GM19099 (cell line): ENCODE results near the gene MAN1C1.

Experiments
- POLR2A ChIP-seq: IDR thresholded peaks from 3 replicates; pipeline ENCODE4 v1.6.1; 2011; ENCODE audit warnings: low read depth; ENCODE audit not compliant: insufficient read length; ENCODE audit errors: extremely low read depth

Gene MAN1C1

DNA sequence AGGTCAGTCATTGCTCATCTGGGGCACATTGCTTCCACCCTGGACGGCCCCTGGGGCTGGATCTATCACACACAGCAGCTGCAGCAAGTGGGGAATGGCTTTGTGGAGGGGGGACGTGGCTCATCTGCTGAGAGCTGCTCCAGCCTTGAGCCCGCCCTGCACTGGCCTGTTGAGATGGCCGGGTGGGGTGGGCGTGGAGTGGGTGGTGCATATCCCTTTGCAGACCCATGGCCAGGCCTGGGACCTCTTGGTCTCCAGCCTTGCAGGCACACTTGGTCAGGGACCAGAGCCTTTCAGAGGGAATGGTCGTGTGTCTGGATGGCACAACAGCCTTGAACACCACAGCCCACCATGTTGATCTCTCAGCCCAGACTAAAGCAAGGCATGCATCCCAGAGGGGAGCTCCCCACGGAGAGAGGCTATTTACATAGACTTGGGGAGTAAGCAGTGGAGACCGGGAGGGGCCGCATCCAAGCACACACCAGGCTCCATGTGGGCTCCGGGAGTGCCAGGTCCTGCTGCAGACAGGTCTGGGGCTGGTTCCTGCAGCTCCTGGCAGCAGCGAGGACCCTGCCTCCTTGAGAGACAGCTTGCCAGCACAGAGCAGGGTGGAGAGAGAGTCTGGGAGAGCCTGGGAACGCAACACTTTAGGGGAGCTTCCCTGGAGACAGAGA is 130.6 kb downstream of the MAN1C1 start:
- no peak for TF ChIP-seq POLR2A

DNA sequence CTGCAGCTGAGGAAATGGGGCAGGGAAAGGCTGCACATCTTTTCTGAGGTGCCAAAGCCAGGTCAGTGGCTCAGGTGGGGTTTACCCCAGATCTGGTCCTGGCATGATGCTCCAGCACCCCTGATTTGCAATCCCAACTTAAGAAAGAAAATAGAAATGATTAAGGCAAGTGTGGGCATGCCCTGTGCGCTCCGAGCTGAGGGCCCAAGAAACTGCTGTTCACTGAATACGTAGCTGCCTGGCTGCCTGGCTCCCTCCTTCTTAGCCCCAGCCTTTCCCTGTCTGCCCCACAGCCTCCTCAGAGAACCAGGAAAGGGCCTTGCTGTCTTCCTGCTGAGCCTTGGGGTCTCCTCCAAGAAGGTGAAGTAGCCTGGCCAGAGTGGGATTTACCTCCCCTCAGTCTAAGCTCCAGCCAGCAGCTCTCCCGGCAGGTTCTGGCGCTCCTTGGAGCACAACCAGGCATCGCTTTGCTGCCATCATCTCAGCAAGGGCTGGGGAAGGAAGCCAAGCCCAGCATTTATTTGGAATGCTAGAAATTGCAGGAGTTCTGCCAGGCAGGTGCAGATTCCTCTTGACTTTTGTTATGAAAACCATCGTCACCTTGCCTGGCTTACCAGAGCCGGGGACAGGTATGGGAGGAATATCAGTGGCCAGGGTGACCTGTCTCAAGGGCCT is 132.1 kb downstream of the MAN1C1 start:
- TF ChIP-seq POLR2A: no peak

DNA sequence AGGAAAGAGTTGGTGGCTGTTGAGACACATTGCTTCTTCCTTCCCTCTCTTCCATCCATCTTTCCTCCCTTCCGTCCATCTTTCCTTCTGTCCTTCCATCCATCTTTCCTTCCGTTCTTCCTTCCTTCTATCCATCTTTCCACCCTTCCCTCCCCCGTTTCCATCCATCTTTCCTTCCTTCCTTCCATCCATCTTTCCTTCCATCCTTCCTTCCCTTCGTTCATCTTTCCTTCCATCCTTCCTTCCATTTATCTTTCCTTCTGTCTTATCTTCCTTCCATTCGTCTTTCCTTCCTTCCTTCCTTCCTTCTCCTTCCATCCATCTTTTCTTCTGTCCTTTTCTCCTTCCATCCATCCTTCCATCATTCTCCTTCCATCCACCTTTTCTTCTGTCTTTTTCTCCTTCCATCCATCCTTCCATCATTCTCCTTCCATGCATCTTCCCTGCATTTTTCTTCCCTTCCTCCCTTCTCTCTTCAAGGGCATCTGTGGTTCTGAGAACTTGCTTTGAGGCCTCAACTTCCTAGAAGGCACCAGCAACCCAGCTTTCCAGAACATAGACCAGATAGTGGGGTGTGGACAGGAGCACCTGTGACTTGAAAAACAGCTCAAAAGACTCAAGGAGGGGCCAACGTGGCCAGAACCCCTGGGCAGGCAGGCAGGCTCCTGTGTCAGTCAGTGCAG is 134.5 kb downstream of the MAN1C1 start:
- no peak for TF ChIP-seq POLR2A

DNA sequence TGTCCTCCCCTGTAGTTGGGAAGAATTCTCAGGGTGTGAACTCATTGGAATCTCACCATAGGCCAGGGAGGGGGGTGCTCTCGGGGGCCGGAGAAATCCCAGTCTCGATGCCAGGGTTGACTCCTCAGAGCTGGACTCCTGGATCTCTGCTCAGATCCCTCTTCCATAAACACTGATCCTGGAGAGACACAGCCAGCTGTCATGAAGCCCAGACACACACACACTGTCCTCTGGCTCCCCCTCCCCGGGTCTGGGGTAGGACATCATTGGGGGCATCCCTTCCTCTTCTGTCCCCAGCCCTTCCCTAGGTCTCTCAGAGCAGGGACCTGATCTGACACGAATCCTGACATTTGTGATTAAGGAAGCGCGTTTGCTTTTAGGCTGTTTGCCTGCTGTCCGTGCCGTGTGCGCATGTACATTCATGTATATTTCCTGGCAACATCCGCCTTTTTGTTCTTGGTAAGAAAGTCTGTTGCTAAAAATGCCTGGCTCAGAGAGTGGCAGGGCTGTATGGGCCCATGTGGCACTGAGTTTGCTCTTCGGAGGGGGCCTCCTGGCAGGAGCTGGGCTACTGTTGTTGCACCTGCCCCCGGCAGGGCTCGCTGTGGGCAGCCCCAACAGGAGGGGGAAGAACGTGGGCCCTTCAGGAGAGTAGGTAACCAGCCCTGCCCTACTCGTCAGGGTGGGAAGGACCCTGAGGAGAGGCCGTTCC is 138.0 kb downstream of the MAN1C1 start:
- TF ChIP-seq POLR2A: no peak

DNA sequence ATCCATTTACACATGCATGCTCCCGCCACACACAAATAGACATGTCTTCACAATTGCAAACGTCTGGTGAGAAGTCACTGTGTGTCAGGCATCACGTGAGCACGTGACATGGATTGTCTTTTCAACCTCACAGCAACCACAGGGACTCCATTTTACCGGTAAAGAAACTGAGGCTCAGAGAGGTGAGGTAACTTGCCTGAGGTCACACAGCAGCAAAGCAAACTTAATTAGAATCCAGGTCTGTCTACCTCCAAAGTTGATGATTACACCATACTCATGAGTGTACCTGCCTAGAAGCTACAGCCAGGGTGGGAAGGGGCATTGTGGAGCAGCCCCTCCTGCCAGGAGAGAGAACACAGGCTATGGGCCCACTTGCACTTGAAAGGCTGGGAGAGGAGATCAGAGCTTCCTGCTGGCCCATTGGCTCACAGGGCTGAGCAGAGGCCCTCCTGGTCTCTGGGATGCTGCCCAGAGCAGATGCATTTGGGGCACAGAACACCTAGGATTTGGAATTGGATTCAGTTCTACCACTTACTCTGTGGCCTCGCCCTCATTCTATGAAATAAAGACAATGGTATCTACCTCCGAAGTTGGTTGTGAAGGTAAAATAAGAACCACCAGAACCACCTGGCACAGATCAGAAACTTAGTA is 139.0 kb downstream of the MAN1C1 start:
- no peak for TF ChIP-seq POLR2A

DNA sequence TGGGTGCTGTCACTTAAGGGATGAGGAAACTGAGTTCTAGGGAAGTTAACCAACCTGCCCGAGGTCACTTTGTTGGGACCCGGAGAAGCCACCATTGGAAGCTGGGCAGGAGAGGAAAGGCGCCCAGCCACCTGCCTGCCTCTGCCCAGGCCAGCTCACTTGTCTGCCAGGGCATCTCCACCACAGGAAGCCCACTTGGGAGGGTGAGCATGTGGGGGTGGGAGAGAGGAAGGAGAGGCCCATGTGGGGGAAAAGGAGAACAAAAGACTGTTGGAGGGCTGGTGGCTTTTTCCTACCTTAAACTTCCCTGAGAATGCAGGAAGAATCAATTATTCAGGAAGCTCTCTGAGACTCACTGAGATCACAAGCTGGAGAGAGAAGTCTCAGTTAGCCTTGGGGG is 139.6 kb downstream of the MAN1C1 start:
- no peak for TF ChIP-seq POLR2A

DNA sequence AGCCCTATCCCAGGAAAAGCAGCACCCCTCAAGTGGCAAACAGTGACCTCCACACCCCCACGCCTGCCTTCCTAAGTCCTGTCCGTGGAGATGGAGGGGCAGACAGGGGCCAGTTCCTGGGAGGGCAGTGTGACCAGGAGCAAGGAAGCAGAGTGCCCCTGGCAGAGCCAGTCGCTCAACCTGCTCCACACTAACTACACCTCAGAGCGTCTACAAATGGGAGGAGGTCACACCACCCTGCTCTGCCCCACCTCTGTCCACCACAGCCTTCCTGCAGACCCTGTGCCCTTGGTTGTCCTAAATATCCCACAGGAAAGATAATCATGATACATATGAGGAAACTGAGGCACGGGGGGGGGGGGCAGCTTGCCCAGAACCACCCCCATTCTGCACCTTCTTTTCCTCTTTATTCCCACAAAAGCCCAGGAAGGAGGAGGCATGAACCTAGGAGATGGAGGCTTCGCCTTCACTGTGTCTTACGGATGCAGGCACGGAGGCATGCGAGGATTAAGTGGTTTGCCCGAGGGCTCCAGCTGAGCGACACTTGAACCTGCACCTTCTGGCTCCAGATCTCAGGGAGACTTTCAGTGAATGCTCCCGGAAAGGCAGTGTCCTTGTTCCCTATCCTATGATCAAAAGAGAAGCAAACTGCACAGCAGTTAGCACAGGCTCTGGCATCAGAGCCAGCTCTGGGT is 140.7 kb downstream of the MAN1C1 start:
- TF ChIP-seq POLR2A: no peak

DNA sequence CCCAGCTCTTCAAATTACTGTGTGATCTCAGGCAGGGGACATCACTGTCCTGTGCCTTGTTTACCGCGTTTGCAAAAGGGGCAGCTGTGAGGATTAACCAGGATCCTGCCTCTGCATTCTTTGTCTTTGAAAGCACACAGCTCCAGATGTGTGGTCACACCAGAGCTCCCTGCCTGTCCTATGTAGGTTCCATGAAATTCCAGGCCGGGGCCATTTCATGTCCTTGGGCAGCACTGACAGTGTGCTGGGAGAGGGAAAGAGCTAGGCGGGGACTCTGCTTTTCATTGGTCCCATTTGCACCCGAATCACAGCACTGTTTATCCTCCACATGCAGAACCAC is 141.2 kb downstream of the MAN1C1 start:
- TF ChIP-seq POLR2A: no peak

DNA sequence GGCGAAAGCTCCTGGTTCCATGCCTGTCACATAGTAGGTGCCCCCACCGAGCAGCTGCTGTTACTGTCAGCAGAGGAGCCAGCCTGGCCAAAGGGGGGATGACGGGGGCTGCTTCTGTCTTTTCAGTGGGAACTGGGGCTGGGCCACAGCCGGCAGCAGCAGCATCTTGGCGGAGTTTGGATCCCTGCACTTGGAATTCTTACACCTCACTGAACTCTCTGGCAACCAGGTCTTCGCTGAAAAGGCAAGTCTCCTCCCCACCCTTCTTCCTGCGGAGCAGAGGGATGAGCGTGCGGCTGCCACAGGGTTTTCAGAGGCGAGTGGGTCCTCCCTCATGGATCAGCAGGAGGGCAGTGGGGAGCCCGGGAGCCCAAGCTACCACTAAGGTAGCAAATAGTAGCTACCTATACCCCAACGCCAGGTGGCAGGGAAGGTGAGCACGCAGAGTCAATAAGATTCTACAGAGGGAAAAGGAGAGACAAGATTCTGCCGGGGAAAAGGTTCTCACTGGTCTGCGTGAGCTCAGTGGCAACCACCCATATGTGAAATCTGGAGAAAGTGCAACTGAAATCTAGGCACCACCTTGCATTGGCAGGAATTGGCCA is 142.0 kb downstream of the MAN1C1 start:
- TF ChIP-seq POLR2A: no peak

DNA sequence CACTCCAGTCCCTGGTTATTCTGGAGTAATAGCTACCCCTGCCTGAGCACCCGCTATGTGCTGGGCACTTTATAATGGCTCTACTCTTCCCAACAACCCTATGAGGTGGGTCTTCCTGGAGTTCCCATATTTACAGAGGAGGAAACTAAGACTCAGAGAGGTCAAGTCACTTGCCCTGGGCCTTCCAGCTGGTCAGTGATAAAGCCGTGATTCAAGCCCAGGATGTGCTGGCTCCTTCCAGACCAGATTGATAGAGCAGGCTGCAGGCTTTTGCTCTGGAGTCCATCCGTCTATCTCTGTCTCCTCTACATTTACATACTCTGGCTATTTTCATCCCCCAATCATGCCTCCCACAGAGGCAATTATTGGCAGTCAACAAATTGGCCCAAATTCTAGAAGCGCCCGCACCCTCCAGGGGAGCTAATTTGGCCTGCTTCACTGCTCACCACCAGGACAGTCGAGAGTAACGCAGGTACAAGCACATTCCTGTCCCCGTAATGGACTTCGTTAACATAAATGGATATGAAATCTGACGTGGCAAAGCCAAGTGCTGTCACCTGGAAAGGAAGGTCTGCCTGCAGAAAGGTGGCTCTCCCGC is 143.6 kb downstream of the MAN1C1 start:
- TF ChIP-seq POLR2A: no peak

DNA sequence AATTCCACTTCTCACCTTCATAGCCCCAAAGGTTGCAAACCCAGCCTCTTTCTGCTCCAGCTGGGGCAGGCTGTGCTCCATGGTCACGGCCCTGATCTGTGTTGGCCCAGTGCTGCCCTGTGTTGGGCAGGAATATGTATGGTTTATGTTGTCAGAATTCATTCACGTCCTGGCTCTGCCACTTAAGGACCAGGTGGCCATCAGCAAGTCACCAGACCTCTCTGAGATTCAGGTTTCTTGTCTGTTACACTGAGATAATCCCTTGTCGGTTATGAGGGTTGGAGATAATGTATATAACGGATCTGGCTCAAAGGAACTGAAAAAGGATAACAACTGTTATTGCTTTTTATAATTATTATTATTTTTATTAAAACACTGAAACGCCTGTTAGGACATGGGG is 144.3 kb downstream of the MAN1C1 start:
- no peak for TF ChIP-seq POLR2A

DNA sequence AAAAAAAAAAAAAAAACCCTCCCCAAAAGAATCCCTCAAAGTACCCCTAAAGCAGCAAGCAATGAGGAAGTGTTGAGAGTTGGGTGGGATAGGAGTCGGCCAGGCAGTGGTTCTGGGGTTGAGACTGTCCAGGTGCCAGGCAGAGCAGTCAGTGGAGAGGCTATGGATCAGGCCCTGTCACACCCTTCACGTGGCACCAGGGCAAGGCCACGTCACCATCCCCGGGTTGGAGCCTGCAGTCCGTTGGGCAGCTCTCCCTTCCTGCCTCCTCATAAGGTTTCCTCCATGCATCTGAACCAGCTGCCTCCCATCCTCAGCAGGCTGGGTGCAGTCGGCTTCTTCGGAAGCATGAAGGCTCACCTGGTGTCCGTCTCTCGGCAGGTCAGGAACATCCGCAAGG is 146.9 kb downstream of the MAN1C1 start:
- TF ChIP-seq POLR2A: no peak

DNA sequence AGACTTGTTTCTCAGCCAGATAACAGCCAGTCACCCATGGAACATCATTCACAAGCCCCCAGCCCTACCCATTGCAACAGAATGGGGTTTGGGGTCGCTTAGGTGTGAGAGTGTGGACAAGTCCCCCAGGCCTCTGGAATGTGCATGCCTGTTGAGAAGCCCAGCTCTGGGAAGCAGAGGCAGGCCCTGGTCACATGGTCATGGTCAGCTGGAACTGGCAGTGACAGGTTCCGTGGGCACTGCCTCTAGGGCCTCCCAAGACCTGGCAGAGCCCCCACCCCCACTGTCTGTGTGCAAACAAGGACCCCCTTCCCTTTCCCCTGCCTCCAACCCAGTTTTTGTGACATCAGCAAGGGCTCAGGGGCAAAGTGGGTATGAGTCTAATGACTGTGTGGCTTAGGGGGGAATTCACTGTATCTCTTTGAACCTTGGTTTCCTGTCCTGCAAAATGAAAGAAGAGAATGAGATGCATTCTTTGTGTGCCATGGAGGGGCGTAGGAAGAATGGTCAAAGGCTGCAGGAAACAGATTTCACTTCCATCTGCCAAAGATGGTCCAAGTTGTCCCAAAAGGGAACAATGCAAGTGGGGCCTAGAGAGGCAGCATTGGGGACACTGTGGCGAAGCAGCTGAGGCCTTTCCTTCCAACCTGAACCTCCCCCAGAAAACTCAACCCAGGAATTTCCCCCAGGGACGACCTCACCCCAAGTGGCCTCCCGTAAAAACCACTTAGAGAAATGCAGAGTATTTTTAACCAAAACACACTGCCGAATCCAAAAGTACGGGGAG is 148.7 kb downstream of the MAN1C1 start:
- no peak for TF ChIP-seq POLR2A

DNA sequence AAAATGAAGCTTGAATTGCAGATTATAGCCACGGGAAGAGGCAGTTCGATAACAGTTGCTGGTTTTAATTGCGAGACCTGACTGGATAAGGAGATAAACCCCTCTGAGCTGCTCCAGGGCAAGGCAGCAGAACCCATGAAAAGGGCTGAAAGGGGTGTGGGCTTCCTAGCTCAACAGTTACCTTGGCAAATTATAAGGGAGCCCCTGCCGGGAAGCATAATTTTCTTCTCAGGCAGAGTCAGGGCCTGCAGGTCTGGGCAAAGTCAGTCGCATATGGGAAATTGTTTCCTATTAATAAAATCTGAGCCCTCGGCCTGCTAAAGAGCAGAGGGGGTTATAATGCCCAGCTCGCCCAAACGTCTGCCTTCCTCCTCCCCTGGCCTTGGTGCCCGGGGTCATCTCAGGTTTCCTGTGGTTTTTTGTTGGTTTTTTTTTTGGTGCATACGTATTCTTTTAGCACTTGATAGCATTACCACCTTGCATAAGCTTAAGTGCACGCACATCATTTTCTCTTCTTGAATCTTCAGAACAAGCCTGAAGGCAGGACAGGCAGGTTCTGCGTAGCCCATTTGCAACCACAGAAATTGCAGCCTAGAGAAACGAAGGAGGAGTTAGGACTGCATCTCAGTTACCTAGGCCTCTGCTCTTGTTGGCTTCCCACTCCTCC is 149.5 kb downstream of the MAN1C1 start:
- no peak for TF ChIP-seq POLR2A
